Measurements from ENCODE around the gene SRSF12. TPM values are rescaled to one million over a fixed set of nuclear protein-coding genes. Genes with fewer than 3 reads are reported as not detected.

The SRSF12 gene
- total and polyA plus RNA-seq, 9 of the 15 experiments (the other 6 are each of a cell fraction or from before 2014, with no cell fraction given), result not detected

DNA sequence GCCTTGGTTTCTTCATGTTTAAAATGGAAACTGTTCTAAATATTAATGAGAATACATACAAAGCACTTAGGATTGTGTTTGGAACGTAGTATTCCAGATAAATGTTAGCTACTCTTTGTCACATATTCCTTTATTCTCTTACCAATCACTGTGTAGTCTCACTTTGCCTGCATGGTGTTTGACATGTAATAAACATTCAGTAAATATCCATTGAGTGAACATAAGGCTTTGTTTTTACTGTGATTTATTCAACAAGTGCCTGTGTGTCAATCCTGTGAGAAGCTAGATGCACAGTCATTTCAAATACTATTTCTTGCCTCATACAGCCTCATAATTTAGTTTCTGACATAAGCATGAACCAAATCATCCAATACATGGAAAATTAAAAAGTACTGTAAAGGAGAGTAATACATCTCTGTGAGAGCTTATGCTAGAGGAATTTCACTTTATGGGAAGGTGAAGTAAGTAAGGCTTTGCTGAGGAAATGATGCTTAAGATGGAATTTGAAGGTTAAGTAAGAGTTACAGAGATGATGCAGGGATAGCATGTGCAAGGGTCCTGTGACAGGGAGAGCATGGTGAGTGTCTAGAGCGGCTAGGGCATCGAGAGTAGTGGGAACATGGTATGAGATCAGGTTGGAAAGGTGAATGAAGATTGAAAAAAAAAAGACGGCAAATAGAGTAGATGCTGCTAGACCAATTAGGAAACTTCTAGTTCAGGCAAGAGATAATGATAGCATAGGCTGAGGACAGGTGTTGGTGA, 42.6 kb upstream of the SRSF12 start:
- Histone ChIP-seq H3K9ac (ENCODE audit: insufficient read depth in 1 of 2, low read depth in 2 of 2, low read length in 2 of 2) (no peak overlapping the region), H3K4me3 (no peak overlapping the region), H3K36me3 (ENCODE audit: control insufficient read depth, insufficient read depth, low read length) (no peaks in the 10 kb centered on the region), H3K79me2 (ENCODE audit: control insufficient read depth, insufficient read depth, low read length) (no peaks in the 10 kb centered on the region), H3K9me3 (replicated peaks; ENCODE audit: control insufficient read depth, insufficient read depth, low read depth, low read length) (no peaks in the 10 kb centered on the region), H3K27ac (ENCODE audit: extremely low read depth, low read depth, low read length) (no peak overlapping the region), H2AFZ (ENCODE audit: low read depth, low read length) (no peak overlapping the region), H3K9me1 (ENCODE audit: control insufficient read depth, insufficient read depth, low read length) (no peaks in the 10 kb centered on the region), H3K4me2 (ENCODE audit: insufficient read depth, low read length) (no peak overlapping the region), H3K27me3 (ENCODE audit: control insufficient read depth in 2 of 2, insufficient read depth in 2 of 2, low read length in 2 of 2) (peaks cover 4 to 12% of the 10 kb centered on the region in 2 experiments; a peak in 4 of 5 replicates), H4K20me1 (replicated peaks; ENCODE audit: control insufficient read depth, insufficient read depth, low read length) (no peaks in the 10 kb centered on the region), H3K4me1 (replicated peaks in 1 of 2; ENCODE audit: control insufficient read depth in 2 of 2, insufficient read depth in 2 of 2, low read length in 2 of 2) (no peaks in the 10 kb centered on the region)
- TF ChIP-seq RBM25 (IDR thresholded peaks at IDR 0.05; ENCODE audit: low read depth, low read length, severe bottlenecking), result peak; percentile 5
- no peak for TF ChIP-seq ZNF764 (CRISPR knock-in tag; IDR thresholded peaks at IDR 0.05; ENCODE audit: low read depth)
- in situ Hi-C loops (cut with MboI), result no loop called here
- ChIA-PET POLR2A (no interaction called here), CTCF (ENCODE audit: low intra/inter-chr PET ratio) (no interaction called here)
- no TSS peak for BruUV-seq (replicated peaks)
- ATAC-seq, result no peak
- WGBS (ENCODE audit: insufficient coverage, low coverage, missing lambda C conversion rate), result 3% methylated on average over 4 of the region's 4 CpGs
- no peak for DNase-seq (ENCODE audit: extremely low read depth in 1 of 4, low spot score in 3 of 4)
- FAIRE-seq, result no peak
- intact Hi-C loops (cut with micrococcal nuclease), result no loop called here

DNA sequence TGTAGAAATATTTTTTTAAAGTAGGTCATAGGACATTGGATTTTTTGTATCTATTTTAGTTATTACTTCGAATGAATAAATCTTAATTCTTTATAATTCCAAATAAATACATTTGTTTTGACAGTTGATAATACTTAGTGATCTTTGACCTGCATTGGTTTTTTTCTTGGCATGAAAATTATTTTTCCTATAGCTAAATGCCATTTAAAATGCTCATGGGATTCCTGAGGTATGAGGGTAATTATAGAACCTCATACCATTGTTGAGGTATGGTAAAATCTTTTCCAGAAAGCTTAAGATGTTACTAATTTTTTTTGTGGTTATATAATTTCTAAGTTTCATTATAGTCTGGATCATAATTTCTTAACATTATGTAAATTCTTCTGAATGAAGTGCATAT, 36.3 kb upstream of the SRSF12 start:
- H3K4me3 ChIP-seq, result no peak overlapping the region
- ChIA-PET CTCF (ENCODE audit: low intra/inter-chr PET ratio) (no interaction called here), POLR2A (no interaction called here)
- ATAC-seq (no peak), DNase-seq (ENCODE audit: extremely low read depth in 1 of 4, low spot score in 3 of 4) (no peak), FAIRE-seq (no peak)
- 4% methylated on average over 1 of the region's 1 CpG for WGBS (ENCODE audit: insufficient coverage, low coverage, missing lambda C conversion rate)
- H4K20me1 ChIP-seq (replicated peaks; ENCODE audit: control insufficient read depth, insufficient read depth, low read length), result no peaks in the 10 kb centered on the region
- H2AFZ ChIP-seq (ENCODE audit: low read depth, low read length), result no peak overlapping the region
- BruUV-seq (replicated peaks), result no TSS peak
- no peaks in the 10 kb centered on the region for H3K4me1 ChIP-seq (replicated peaks in 1 of 2; ENCODE audit: control insufficient read depth in 2 of 2, insufficient read depth in 2 of 2, low read length in 2 of 2)
- H3K27me3 ChIP-seq (ENCODE audit: control insufficient read depth in 2 of 2, insufficient read depth in 2 of 2, low read length in 2 of 2), result peaks cover 0 to 2% of the 10 kb centered on the region in 2 experiments; a peak in 1 of 5 replicates
- H3K9ac ChIP-seq (ENCODE audit: insufficient read depth in 1 of 2, low read depth in 2 of 2, low read length in 2 of 2), result no peak overlapping the region
- in situ Hi-C loops (cut with MboI) (loop anchor here (10.0 kb wide), 1 partner anchor 1011 kb away; no protein-coding TSS in a partner anchor), intact Hi-C loops (cut with micrococcal nuclease) (no loop called here)
- H3K4me2 ChIP-seq (ENCODE audit: insufficient read depth, low read length), result no peak overlapping the region
- no peaks in the 10 kb centered on the region for H3K9me1 ChIP-seq (ENCODE audit: control insufficient read depth, insufficient read depth, low read length)
- H3K27ac ChIP-seq (ENCODE audit: extremely low read depth, low read depth, low read length), result no peak overlapping the region
- H3K36me3 ChIP-seq (ENCODE audit: control insufficient read depth, insufficient read depth, low read length), result no peaks in the 10 kb centered on the region
- H3K79me2 ChIP-seq (ENCODE audit: control insufficient read depth, insufficient read depth, low read length), result no peaks in the 10 kb centered on the region
- H3K9me3 ChIP-seq (replicated peaks; ENCODE audit: control insufficient read depth, insufficient read depth, low read depth, low read length), result no peaks in the 10 kb centered on the region
- TF ChIP-seq BRD4 (IDR thresholded peaks at IDR 0.05) (no peak), MAFF (IDR thresholded peaks at IDR 0.05; ENCODE audit: low read length) (no peak), PHF21A (IDR thresholded peaks at IDR 0.05; ENCODE audit: borderline replicate concordance, low read depth) (no peak)

All from K562 (cell line).